Gastrocnemius medialis (tissue), 4 donors: ENCODE data around the gene CCR5. TPM values are rescaled to one million over a fixed set of nuclear protein-coding genes. Genes with fewer than 3 reads are reported as not detected.
"Not testable (repeated sequence)": the region's sequence is repeated elsewhere in the genome, so short reads cannot be mapped to it uniquely, and the experiment has no call there.

Experiments
- ATAC-seq, 2 donors: fragments of 150-250 bp; one replicate each; pipeline ENCODE4 v1.9.1; 2016
- DNase-seq, 2 donors: peaks; one replicate each; pipeline ENCODE4 v3.0.0-alpha.2; 2019
- H3K27ac ChIP-seq, 4 donors: fragments of 200-600 bp; sonication (generic); 1 replicate in 1 of 4; 2 replicates in 3 of 4; pipeline ENCODE4 v1.5.1; 2016 to 2018; ENCODE audit warnings: mild to moderate bottlenecking in 2 of 4, moderate library complexity in 1 of 4
- H3K27me3 ChIP-seq, 3 donors: fragments of 200-600 bp; sonication (generic) in 2 of 3; 1 replicate in 1 of 3; 2 replicates in 2 of 3; pipeline versions ENCODE4 v1.5.1 to v1.6.0; 2016 to 2019; ENCODE audit warnings: mild to moderate bottlenecking in 1 of 3, moderate library complexity in 1 of 3
- H3K36me3 ChIP-seq, 2 donors: fragments of 200-600 bp; sonication (generic) in 1 of 2; one replicate each; pipeline ENCODE4 v1.5.1; 2017 to 2018
- H3K4me1 ChIP-seq, 2 donors: fragments of 200-600 bp; sonication (generic) in 1 of 2; one replicate each; pipeline ENCODE4 v1.5.1; 2016 to 2017; ENCODE audit warnings: mild to moderate bottlenecking in 2 of 2
- H3K4me3 ChIP-seq, 4 donors: fragments of 200-600 bp; sonication (generic) in 3 of 4; 1 replicate in 1 of 4; 2 replicates in 3 of 4; pipeline ENCODE4 v1.5.1; 2016 to 2019; ENCODE audit warnings: mild to moderate bottlenecking in 2 of 4
- H3K9me3 ChIP-seq, 3 donors: fragments of 200-600 bp; sonication (generic) in 2 of 3; 1 replicate in 1 of 3; 2 replicates in 2 of 3; pipeline ENCODE4 v1.5.1; 2016 to 2019
- POLR2A ChIP-seq, 2 donors: fragments of 450-650 bp; IDR thresholded peaks; one replicate each; pipeline ENCODE4 v1.6.1; 2017; ENCODE audit warnings: antibody characterized with exemption in 2 of 2, mild to moderate bottlenecking in 2 of 2, moderate library complexity in 2 of 2
- in situ Hi-C, 4 donors: fragments of 200-750 bp; cut with MboI; loops; one replicate each; pipeline versions ENCODE4 v1.15.0 to v1.8.0; 2017; ENCODE audit warnings: low sequenced_read_pairs in 4 of 4
- intact Hi-C: fragments of 100-400 bp; cut with DNase I; formaldehyde crosslinking; loops from one replicate; pipeline ENCODE4 v1.15.1; 2023; ENCODE audit warnings: low total_unique reads
- total RNA-seq, 4 donors: library from RNA; depleted of rRNA; stranded (reverse); fragments of >200 nt; gene quantifications; one replicate each; pipeline versions ENCODE4 v1.1.0 to v1.2.3, GENCODE V29; 2016
- TF ChIP-seq, protein P1 (sequence below), 5 experiments: fragments of 450-650 bp in 3 of 5; fragments of 200-600 bp in 2 of 5; sonication (generic) in 2 of 5; IDR thresholded peaks in 4 of 5; conservative IDR thresholded peaks in 1 of 5; 1 replicate in 4 of 5; 2 replicates in 1 of 5; pipeline ENCODE4 v1.5.1; 2016 to 2019; ENCODE audit warnings: antibody characterized with exemption in 5 of 5, mild to moderate bottlenecking in 3 of 5, moderate library complexity in 3 of 5

The CCR5 gene
- total RNA-seq: under 1 TPM in 3 of 4 donors, not detected in 1; 0.07 to 0.20 (median 0.10) TPM

DNA sequence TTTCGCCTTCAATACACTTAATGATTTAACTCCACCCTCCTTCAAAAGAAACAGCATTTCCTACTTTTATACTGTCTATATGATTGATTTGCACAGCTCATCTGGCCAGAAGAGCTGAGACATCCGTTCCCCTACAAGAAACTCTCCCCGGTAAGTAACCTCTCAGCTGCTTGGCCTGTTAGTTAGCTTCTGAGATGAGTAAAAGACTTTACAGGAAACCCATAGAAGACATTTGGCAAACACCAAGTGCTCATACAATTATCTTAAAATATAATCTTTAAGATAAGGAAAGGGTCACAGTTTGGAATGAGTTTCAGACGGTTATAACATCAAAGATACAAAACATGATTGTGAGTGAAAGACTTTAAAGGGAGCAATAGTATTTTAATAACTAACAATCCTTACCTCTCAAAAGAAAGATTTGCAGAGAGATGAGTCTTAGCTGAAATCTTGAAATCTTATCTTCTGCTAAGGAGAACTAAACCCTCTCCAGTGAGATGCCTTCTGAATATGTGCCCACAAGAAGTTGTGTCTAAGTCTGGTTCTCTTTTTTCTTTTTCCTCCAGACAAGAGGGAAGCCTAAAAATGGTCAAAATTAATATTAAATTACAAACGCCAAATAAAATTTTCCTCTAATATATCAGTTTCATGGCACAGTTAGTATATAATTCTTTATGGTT, at the start of gene CCR5:
CCR5 (plus strand) TSS at position 108 of the 680 bp plus-strand sequence. CDS start 1,957 bp downstream, outside the sequence.
- no peaks in the 10 kb centered on the region for H3K4me1 ChIP-seq
- H3K36me3 ChIP-seq: no peaks in the 10 kb centered on the region
- H3K27ac ChIP-seq: no peak within 1 kb of the TSS
- H3K4me3 ChIP-seq: no peak within 1 kb of the TSS
- intact Hi-C loops (loop anchor here (10.0 kb wide), 1 partner anchor 286 kb away; no protein-coding TSS in a partner anchor), in situ Hi-C loops (loop anchor here in 1 of 4 donors (10.0 to 25.0 kb wide), 3 partner anchors 96 to 434 kb away; partner anchors contain the start of gene CXCR6)
- H3K9me3 ChIP-seq: no peaks in the 10 kb centered on the region
- ATAC-seq (no peak), DNase-seq (no peak)
- TF ChIP-seq, protein P1, sequence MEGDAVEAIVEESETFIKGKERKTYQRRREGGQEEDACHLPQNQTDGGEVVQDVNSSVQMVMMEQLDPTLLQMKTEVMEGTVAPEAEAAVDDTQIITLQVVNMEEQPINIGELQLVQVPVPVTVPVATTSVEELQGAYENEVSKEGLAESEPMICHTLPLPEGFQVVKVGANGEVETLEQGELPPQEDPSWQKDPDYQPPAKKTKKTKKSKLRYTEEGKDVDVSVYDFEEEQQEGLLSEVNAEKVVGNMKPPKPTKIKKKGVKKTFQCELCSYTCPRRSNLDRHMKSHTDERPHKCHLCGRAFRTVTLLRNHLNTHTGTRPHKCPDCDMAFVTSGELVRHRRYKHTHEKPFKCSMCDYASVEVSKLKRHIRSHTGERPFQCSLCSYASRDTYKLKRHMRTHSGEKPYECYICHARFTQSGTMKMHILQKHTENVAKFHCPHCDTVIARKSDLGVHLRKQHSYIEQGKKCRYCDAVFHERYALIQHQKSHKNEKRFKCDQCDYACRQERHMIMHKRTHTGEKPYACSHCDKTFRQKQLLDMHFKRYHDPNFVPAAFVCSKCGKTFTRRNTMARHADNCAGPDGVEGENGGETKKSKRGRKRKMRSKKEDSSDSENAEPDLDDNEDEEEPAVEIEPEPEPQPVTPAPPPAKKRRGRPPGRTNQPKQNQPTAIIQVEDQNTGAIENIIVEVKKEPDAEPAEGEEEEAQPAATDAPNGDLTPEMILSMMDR (IDR thresholded peaks at IDR 0.05 in 4 of 5, conservative IDR thresholded peaks at IDR 0.05 in 1 of 5): no peak
- no peak for TF ChIP-seq POLR2A (IDR thresholded peaks at IDR 0.05)
- peaks cover 0 to 10% (median 2%) of the 10 kb centered on the region in 3 donors for H3K27me3 ChIP-seq

DNA sequence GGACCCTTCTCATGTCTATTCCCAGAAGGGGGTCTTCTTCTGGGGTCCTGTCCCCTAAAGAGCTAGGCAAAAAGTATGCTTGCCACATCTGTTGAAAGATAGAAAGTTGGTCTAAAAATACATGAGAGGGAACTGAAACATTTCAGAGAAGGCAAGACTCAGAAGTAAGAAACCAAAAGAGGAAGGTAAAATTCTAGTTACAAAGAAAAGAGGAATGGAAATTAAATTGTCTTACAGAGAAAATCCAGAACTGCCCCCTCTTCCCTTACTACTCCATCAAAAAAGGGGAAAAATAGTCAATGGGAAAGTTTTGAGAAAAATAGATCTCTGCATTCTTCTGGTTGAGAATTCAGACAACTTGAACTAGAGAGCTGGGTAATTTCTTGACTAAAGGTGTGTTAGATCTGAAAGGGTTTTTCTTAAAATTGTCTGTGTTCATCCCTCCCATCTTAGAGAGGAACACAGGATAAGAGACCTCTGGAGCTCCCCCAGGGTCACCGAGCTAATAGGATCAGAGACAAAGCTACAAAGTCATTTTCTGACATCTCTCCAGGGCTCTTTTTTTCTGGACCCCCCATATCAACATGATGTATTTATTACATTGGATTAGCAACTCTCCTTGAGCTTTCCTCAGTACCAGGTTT, 49.2 kb upstream of the CCR5 start:
- H3K27me3 ChIP-seq: no peaks in the 10 kb centered on the region
- no peak overlapping the region for H3K4me3 ChIP-seq
- no peaks in the 10 kb centered on the region for H3K4me1 ChIP-seq
- no peak for ATAC-seq
- DNase-seq: no peak
- intact Hi-C loops: no loop called here
- no peaks in the 10 kb centered on the region for H3K36me3 ChIP-seq
- in situ Hi-C loops: no loop called here
- H3K9me3 ChIP-seq: no peaks in the 10 kb centered on the region
- H3K27ac ChIP-seq: no peak overlapping the region
- TF ChIP-seq POLR2A (IDR thresholded peaks at IDR 0.05): no peak
- TF ChIP-seq, protein P1 (IDR thresholded peaks at IDR 0.05 in 4 of 5, conservative IDR thresholded peaks at IDR 0.05 in 1 of 5): no peak

DNA sequence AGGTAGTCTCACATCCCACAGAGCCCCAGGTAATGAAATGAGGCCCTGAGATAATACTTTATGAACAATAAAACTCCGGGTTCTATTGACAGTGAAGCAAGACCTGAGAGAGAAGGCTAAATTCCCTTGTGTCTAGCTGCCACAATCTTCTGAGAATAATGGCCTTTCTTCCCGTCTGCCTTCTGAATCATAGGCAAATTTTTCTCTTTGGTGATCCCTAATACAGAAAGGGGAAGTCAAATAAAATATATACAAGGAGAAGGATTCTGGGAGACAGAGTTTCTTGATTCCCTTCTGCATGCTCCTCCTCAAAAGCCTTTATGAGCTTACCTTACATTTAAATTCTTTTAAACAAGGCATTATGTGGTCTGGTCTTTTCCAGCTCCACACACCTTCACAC, 46.7 kb upstream of the CCR5 start:
- in situ Hi-C loops: no loop called here
- TF ChIP-seq POLR2A (IDR thresholded peaks at IDR 0.05): no peak
- TF ChIP-seq, protein P1 (IDR thresholded peaks at IDR 0.05 in 4 of 5, conservative IDR thresholded peaks at IDR 0.05 in 1 of 5): no peak

DNA sequence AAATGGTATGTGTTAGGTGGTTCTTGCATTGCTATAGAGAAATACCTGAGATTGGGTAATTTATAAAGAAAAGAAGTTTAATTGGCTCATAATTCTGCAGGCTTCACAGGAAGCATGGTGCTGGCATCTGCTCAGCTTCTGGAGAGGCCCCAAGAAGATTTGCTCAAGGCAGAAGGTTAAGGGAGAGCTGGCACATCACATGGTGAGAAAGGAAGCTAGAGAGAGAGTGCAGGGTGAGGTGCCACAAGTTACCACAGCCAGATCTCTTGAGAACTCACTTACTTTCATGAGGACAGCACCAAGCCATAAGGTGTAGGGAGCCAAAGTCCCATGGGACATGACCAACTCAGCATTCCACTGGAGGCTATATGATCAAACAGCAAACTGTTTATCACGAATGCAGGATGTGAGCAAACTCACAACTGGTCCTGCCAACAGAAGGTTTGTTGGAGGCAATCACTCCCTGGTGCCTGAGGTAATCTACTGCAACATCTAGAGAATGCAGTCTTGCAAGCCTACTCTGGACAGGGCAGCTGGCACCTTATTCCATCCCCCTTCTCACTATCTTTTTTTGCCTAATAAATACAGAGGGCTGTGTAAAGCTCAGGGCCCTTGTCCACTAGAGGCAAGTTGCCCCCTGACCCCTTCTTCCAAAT, 45.0 kb upstream of the CCR5 start:
- DNase-seq: no peak
- no peak for ATAC-seq
- Histone ChIP-seq H3K4me1 (no peaks in the 10 kb centered on the region), H3K27me3 (no peaks in the 10 kb centered on the region), H3K4me3 (no peak overlapping the region), H3K9me3 (no peaks in the 10 kb centered on the region), H3K27ac (no peak overlapping the region), H3K36me3 (no peaks in the 10 kb centered on the region)
- intact Hi-C loops (no loop called here), in situ Hi-C loops (no loop called here)
- TF ChIP-seq, protein P1 (IDR thresholded peaks at IDR 0.05 in 4 of 5, conservative IDR thresholded peaks at IDR 0.05 in 1 of 5): no peak
- no peak for TF ChIP-seq POLR2A (IDR thresholded peaks at IDR 0.05)

More for the DNA sequence above, 46.7 kb upstream of the CCR5 start:
- Histone ChIP-seq H3K36me3 (no peaks in the 10 kb centered on the region), H3K9me3 (no peaks in the 10 kb centered on the region), H3K27me3 (no peaks in the 10 kb centered on the region), H3K4me1 (no peaks in the 10 kb centered on the region), H3K4me3 (no peak overlapping the region), H3K27ac (no peak overlapping the region)
- ATAC-seq: no peak
- DNase-seq: no peak
- intact Hi-C loops: no loop called here

DNA sequence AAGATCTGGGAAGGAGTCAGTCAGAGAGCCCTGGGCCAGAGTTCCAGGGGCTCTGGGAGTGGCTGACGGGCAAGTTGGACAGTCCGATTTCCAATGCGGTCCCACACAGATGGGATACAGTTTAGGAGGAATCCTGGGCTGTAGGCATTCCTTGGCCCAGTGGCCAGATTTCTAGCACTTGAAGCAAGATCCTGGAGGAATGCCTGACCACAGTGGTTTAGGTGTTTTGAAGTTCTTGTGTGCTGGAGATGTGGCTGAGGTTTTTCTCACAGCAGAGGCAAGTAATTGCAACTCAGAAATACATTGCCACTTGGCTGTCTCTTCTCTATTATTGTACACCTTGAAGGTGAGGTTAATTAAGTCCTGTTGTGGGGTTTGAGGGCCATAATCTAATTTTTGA, 40.1 kb upstream of the CCR5 start:
- in situ Hi-C loops, ATAC-seq, intact Hi-C loops, H3K27me3 ChIP-seq, H3K4me3 ChIP-seq, H3K4me1 ChIP-seq, H3K27ac ChIP-seq, DNase-seq, H3K9me3 ChIP-seq, H3K36me3 ChIP-seq: not testable (repeated sequence)
